ENCODE measurements around the gene RNF224.

- no peak for TF ChIP-seq CTCF (IDR thresholded peaks at IDR 0.05; ENCODE audit: low read depth, low read length)
- TF ChIP-seq POLR2A (IDR thresholded peaks at IDR 0.05; ENCODE audit: extremely low read depth, insufficient read length), result no peak
These were observed 1.9 kb downstream of the RNF224 start for GRCh38 chr9:137228968-137229896.

All from NB4 (cell line).